ENCODE data around the gene ITGB1BP1.

The ITGB1BP1 gene

GRCh38 chr2:9424447-9425164 lies 1.3 kb upstream of the ITGB1BP1 start:
- DNase-seq: no peak

- DNase-seq: peak in 1 of 2 donors; percentile 12
These were observed 569 bp upstream of the ITGB1BP1 start for GRCh38 chr2:9423922-9424272.

GRCh38 chr2:9422321-9423099 lies 818 bp downstream of the ITGB1BP1 start:
- DNase-seq: peak; percentile 31 to 42

GRCh38 chr2:9420495-9420894 lies 2.8 kb downstream of the ITGB1BP1 start:
- DNase-seq: no peak

- DNase-seq: no peak
These were observed 3.8 kb downstream of the ITGB1BP1 start for GRCh38 chr2:9419541-9419940.

- DNase-seq: no peak
These were observed 4.6 kb downstream of the ITGB1BP1 start for GRCh38 chr2:9418746-9419145.

GRCh38 chr2:9417725-9418124 lies 5.6 kb downstream of the ITGB1BP1 start:
- DNase-seq: no peak

GRCh38 chr2:9416962-9417316 lies 6.4 kb downstream of the ITGB1BP1 start:
- no peak for DNase-seq

GRCh38 chr2:9416267-9416961 lies 6.9 kb downstream of the ITGB1BP1 start:
- DNase-seq: no peak

GRCh38 chr2:9415516-9416169 lies 7.7 kb downstream of the ITGB1BP1 start:
- no peak for DNase-seq

GRCh38 chr2:9412781-9413180 lies 10.5 kb downstream of the ITGB1BP1 start:
- DNase-seq: no peak

GRCh38 chr2:9410108-9410507 lies 13.2 kb downstream of the ITGB1BP1 start:
- DNase-seq: no peak

- no peak for DNase-seq
These were observed 14.6 kb downstream of the ITGB1BP1 start for GRCh38 chr2:9408641-9409151.

GRCh38 chr2:9407363-9407811 lies 15.9 kb downstream of the ITGB1BP1 start:
- DNase-seq: no peak

GRCh38 chr2:9406529-9407362 lies 16.6 kb downstream of the ITGB1BP1 start:
- no peak for DNase-seq

GRCh38 chr2:9405636-9406035 lies 17.7 kb downstream of the ITGB1BP1 start:
- DNase-seq: no peak

- no peak for DNase-seq
These were observed 18.9 kb downstream of the ITGB1BP1 start for GRCh38 chr2:9404451-9404850.

GRCh38 chr2:9403924-9404323 lies 19.4 kb downstream of the ITGB1BP1 start:
- DNase-seq: no peak

- DNase-seq: no peak
These were observed 21.5 kb downstream of the ITGB1BP1 start for GRCh38 chr2:9401646-9402371.

GRCh38 chr2:9401059-9401547 lies 22.2 kb downstream of the ITGB1BP1 start:
- no peak for DNase-seq
